ENCODE measurements around the gene OR10G4.

- no peak for TF ChIP-seq CTCF (IDR thresholded peaks at IDR 0.05)
- no peak for TF ChIP-seq EP300 (IDR thresholded peaks at IDR 0.05)
- TF ChIP-seq POLR2A (IDR thresholded peaks at IDR 0.05) = no peak
These were observed 23.9 kb downstream of the OR10G4 start for GRCh38 chr11:124036666-124037065.

All from tibial nerve (tissue), 4 donors.